GM18499 (cell line): ENCODE data around the gene GPR34.
"Not testable (repeated sequence)": the region's sequence is repeated elsewhere in the genome, so short reads cannot be mapped to it uniquely, and the experiment has no call there.

Experiments
- ATAC-seq: cut with Tn5 transposase; IDR thresholded peaks from one replicate; pipeline ENCODE4 v1.9.1; 2021; ENCODE audit warnings: moderate number of reproducible peaks; ENCODE audit not compliant: insufficient read depth, unreplicated experiment

Gene GPR34

DNA sequence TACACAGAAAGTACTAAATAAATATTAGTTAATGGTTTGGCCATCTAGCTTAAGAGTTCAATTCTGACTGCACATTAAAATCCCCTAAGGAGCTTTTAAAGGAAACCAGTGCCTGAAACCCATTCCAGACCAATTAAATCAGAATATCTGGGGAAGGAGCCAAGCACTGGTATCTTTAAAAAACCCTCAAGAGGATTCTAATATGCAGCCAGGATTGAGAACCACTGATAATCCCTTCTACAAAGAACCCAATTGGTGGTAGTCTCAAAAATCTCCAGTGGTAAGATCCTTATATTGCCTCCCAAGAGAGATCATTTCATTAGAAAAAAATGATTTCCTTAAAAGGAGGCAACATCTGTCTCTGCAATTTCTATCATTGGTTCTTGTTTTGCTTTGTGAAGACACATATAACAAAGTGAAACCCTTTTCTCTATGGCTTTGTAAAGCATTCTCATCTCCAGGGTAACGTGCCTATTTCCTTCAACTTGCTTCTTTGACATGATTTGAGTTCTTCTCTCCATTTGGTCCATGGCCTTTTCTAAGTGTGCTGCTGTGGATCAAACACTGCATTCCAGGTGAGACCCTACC lies 3.5 kb downstream of the GPR34 start:
- ATAC-seq: no peak

DNA sequence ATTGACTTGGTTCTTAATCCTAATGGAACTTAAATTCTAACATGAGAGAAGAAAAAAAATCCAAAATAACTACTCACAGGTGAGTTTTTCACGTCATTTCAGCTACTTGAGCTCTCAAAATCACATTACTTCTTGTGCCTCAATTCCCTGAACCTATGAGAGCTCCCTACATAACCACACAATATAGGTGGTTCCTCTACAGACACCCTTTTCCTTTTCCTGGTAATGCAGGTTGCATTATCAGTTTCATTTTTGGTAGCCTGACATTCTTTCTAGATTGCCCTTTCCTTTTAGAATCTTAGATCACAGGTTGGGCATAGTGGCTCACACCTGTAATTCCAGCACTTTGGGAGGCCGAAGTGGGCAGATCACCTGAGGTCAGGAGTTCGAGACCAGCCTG lies 4.3 kb downstream of the GPR34 start:
- no peak for ATAC-seq

GRCh38 chrX:41695426-41695825 lies 6.7 kb downstream of the GPR34 start:
- ATAC-seq: no peak

GRCh38 chrX:41703574-41704029 lies 14.8 kb downstream of the GPR34 start:
- no peak for ATAC-seq

- no peak for ATAC-seq
Observed at GRCh38 chrX:41705042-41705441, 16.3 kb downstream of the GPR34 start.

- ATAC-seq: peak; percentile 73
Observed at GRCh38 chrX:41705680-41706374, 17.1 kb downstream of the GPR34 start.

DNA sequence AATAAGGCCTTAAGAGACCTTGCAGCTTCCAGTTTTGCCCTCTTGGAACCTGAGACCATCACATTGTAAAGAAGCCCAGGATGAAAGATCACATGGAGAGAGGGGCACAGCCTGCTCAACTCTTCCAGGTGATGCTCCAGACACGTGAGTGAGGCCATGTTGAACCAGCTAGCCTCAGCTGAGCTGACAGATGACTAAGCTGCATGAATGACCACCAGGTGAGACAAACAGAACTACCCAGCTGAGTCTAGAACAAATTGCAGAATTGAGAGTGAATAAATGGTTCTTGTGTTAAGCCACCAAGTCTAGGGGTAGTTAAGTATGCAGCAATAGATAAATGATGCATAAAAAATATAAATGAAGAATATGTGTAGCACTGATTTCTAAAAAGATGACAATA lies 18.4 kb downstream of the GPR34 start:
- no peak for ATAC-seq

DNA sequence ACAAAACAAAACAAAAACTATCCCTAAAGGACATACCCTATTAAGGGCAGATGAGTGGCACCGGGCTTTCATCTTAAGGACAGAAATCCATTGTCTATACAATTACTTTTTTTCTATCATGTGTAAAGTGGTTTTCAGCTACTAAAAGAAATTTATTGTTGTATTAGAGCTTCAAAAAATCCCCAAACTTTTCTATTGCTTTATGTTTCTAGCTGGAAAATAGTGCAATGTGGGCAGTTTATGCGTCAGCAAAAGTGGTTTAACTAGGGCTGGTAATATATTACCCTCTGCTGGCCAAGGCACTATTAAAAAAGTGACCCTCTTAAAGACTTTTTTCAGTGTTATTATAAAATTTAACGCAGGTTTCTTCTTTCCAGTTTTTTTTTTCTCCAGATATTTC lies 19.7 kb downstream of the GPR34 start:
- no peak for ATAC-seq

GRCh38 chrX:41711021-41711667 lies 22.4 kb downstream of the GPR34 start:
- no peak for ATAC-seq

GRCh38 chrX:41716222-41716621 lies 27.4 kb downstream of the GPR34 start:
- ATAC-seq: no peak

GRCh38 chrX:41716767-41717473 lies 28.1 kb downstream of the GPR34 start:
- ATAC-seq: no peak

- no peak for ATAC-seq
Observed at GRCh38 chrX:41718481-41719235, 29.9 kb downstream of the GPR34 start.

DNA sequence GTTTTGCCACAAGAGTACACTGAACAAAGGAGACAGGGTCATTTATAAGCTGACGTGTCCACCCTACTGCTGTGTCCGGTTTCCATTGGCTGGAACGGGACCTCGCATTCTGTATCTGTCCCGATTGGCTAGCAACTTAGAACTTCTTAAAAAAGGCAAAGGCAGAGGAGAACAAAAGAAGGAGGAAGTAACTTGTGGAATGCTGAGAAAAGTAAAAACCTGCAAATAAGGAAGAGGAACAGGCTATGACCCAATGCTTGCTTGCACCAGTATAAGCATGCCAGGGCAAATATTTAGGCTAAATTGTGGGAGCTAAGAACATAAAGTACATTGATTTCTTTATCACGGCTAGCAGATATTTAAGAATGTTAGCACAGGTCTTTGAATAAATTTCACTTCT lies 30.8 kb downstream of the GPR34 start:
- ATAC-seq: not testable (repeated sequence)

DNA sequence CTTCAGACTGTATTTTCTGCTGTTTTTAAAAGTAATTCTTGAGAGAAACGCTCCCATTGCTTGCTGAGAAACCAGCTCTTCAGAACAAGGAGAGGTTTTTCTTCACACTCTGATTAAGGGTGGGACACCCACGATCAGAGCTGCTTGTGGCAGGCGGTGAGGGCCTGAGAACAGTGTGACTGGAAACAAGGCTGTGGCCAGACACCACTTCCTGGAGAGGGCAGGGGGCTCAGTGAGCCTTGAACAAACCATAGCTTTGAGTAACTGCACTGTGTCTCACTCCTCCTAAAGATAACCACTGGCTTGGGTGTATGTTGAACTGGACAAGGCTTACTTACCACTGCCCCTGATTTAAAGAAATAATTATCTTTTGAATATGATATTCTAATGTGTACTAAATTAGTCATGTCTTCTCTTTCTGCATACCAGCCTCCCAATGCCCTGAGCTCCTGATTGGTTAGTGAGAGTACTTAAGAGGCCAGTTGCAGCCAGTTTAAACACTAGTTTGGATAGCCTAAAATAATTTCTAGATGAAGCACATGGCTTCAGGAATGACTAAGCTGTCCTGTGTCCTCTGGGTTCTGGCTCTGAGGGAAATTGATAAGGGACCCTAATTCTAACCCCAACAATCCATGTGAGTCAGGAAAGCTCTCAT lies 31.5 kb downstream of the GPR34 start:
- peak; percentile 64 for ATAC-seq

GRCh38 chrX:41721590-41721989 lies 32.8 kb downstream of the GPR34 start:
- ATAC-seq: peak; percentile 28

DNA sequence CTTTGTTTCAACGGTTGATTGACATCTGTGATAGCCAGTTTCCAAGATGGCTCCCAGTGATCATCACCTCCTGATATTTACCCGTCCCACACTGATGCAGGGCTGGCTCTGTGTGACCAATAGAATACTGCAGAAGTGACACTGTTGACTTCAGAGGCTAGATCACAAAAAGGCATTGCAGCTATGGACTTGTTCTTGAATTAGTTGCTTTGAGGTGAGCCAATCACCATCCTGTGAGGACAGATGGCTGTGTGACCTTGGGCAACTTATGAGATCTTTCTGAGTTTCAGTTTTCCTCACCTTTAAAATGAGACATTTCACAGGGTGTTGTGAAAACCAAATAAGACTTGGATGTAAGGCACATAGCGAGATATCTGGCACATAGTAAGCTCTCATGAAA lies 33.4 kb downstream of the GPR34 start:
- ATAC-seq: no peak

GRCh38 chrX:41722816-41723618 lies 34.2 kb downstream of the GPR34 start:
- ATAC-seq: no peak

DNA sequence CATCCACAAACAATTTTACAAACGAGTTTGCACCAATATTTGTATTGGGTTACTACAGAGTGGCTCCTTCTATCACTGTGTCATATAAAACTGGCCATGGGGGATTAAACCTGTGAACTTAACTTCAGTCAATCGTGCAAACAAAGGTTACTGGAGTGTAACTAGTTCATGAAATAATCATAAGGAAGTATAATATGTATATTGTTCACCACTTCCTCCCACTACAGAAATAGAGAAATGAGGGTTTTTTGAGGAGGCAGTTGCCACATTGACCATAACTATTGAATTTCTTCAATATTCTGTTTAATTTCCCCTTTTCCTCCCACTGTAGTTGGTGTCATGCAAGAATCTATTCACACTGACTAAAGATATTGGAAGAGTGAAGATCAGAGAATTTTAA lies 35.1 kb downstream of the GPR34 start, which contains the start of gene GPR82:
Gene GPR82 (plus strand): TSS at position 356 of the 400 bp plus-strand sequence. CDS start 2,846 bp downstream, outside the sequence.
- ATAC-seq: no peak

DNA sequence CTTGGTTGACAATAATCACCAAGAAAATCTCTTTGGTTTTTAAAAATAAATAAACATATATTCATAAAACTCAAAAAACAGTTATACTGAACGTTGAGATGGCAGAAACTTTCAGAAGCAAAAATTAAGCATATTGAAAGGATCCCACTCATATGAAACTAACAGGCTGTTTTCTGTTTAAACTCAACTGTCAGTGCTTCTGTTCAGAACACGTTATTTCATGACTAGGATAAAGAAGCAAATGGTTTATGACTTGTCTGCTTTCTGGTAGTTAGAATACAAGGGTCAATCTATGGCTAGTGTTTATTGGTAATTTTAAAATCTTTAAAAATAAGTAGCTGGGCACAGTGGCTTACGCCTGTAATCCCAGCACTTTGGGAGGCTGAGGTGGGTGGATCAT lies 39.4 kb downstream of the GPR34 start:
- no peak for ATAC-seq
